ENCODE results near the gene NPHP4. TPM values are rescaled to one million over a fixed set of nuclear protein-coding genes. Genes with fewer than 3 reads are reported as not detected.

Gene NPHP4
- total and polyA plus RNA-seq, 4 donors, result 1.7 to 5.6 (median 3.5) TPM

GRCh38 chr1:5990913-5991312 lies 1.3 kb downstream of the NPHP4 start:
- H3K4me1 ChIP-seq (ENCODE audit: control insufficient read depth in 4 of 4, insufficient read depth in 4 of 4, low read length in 3 of 4), result peaks cover 2 to 18% (median 7%) of the 10 kb centered on the region in 4 donors
- peak overlapping the region in 1 of 3 donors; percentile 82 for H3K4me3 ChIP-seq (ENCODE audit: low read depth in 1 of 3, low read length in 3 of 3)
- no peaks in the 10 kb centered on the region for H3K27me3 ChIP-seq (ENCODE audit: control insufficient read depth in 4 of 4, insufficient read depth in 4 of 4, low read length in 3 of 4)
- no peaks in the 10 kb centered on the region for H3K9me3 ChIP-seq (ENCODE audit: control insufficient read depth in 4 of 4, low read length in 3 of 4)
- H3K9ac ChIP-seq (ENCODE audit: low read depth in 1 of 2, low read length in 2 of 2), result no peak overlapping the region
- no peak for DNase-seq (ENCODE audit: low spot score)
- 63% methylated on average over 10 of the region's 10 CpGs for WGBS
- no peak overlapping the region for H3K27ac ChIP-seq (ENCODE audit: low read depth in 1 of 2, low read length in 2 of 2)
- TF ChIP-seq MAX (IDR thresholded peaks at IDR 0.05), result no peak
- no peak for TF ChIP-seq NR2F2 (IDR thresholded peaks at IDR 0.05)
- no peak for TF ChIP-seq REST (IDR thresholded peaks at IDR 0.05)
- no peak for TF ChIP-seq TAF1 (conservative IDR thresholded peaks at IDR 0.05)
- no peak for TF ChIP-seq JUND (IDR thresholded peaks at IDR 0.05)
- no peak for TF ChIP-seq GABPA (IDR thresholded peaks at IDR 0.05 in 1 of 2, conservative IDR thresholded peaks at IDR 0.05 in 1 of 2)
- TF ChIP-seq RXRA (IDR thresholded peaks at IDR 0.05), result no peak
- TF ChIP-seq YY1 (IDR thresholded peaks at IDR 0.05), result no peak
- TF ChIP-seq HNF4A (conservative IDR thresholded peaks at IDR 0.05), result no peak
- no peak for TF ChIP-seq ATF3 (IDR thresholded peaks at IDR 0.05)
- no peak for TF ChIP-seq HNF4G (IDR thresholded peaks at IDR 0.05)
- TF ChIP-seq RAD21 (IDR thresholded peaks at IDR 0.05), result no peak
- no peak for TF ChIP-seq FOXA1 (IDR thresholded peaks at IDR 0.05)
- TF ChIP-seq ZBTB33 (IDR thresholded peaks at IDR 0.05), result no peak
- no peak for TF ChIP-seq FOXA2 (IDR thresholded peaks at IDR 0.05)
- TF ChIP-seq EGR1 (IDR thresholded peaks at IDR 0.05; ENCODE audit: low read depth in 2 of 2), result no peak
- no peaks in the 10 kb centered on the region for H3K36me3 ChIP-seq (ENCODE audit: control insufficient read depth in 4 of 4, insufficient read depth in 3 of 4, low read depth in 1 of 4, low read length in 3 of 4)

- Histone ChIP-seq H3K4me3 (ENCODE audit: low read depth in 1 of 3, low read length in 3 of 3) (no peak overlapping the region), H3K4me1 (ENCODE audit: control insufficient read depth in 4 of 4, insufficient read depth in 4 of 4, low read length in 3 of 4) (peaks cover 2 to 18% (median 7%) of the 10 kb centered on the region in 4 donors), H3K9ac (ENCODE audit: low read depth in 1 of 2, low read length in 2 of 2) (no peak overlapping the region), H3K27me3 (ENCODE audit: control insufficient read depth in 4 of 4, insufficient read depth in 4 of 4, low read length in 3 of 4) (no peaks in the 10 kb centered on the region), H3K9me3 (ENCODE audit: control insufficient read depth in 4 of 4, low read length in 3 of 4) (no peaks in the 10 kb centered on the region), H3K36me3 (ENCODE audit: control insufficient read depth in 4 of 4, insufficient read depth in 3 of 4, low read depth in 1 of 4, low read length in 3 of 4) (no peaks in the 10 kb centered on the region), H3K27ac (ENCODE audit: low read depth in 1 of 2, low read length in 2 of 2) (no peak overlapping the region)
- 95% methylated on average over 18 of the region's 18 CpGs for WGBS
- TF ChIP-seq RAD21 (IDR thresholded peaks at IDR 0.05) (no peak), YY1 (IDR thresholded peaks at IDR 0.05) (no peak), SP1 (IDR thresholded peaks at IDR 0.05) (no peak), REST (IDR thresholded peaks at IDR 0.05) (no peak), ZBTB33 (IDR thresholded peaks at IDR 0.05) (no peak), TAF1 (conservative IDR thresholded peaks at IDR 0.05) (no peak), NR2F2 (IDR thresholded peaks at IDR 0.05) (no peak), MAX (IDR thresholded peaks at IDR 0.05) (no peak), FOXA1 (IDR thresholded peaks at IDR 0.05) (no peak), JUND (IDR thresholded peaks at IDR 0.05) (no peak), HNF4G (IDR thresholded peaks at IDR 0.05) (no peak)
- no peak for DNase-seq (ENCODE audit: low spot score)
Observed at GRCh38 chr1:5989731-5990271, 2.4 kb downstream of the NPHP4 start.

All from liver (tissue), 9 donors.